IMR-90 (cell line): ENCODE results near the gene CYFIP2. TPM values are rescaled to one million over a fixed set of nuclear protein-coding genes. Genes with fewer than 3 reads are reported as not detected.

Experiments
- ATAC-seq: fragments of 200-7000 bp; cut with Tn5 transposase; 2 replicates; pipeline ENCODE4 v1.9.1; 2020; ENCODE audit warnings: low read depth, mild to moderate bottlenecking, moderate library complexity
- BruUV-seq: library from RNA; stranded (reverse); fragments of 400-500 nt; replicated peaks from 2 replicates; lab custom pipeline; 2021; lab: Mats Ljungman, UMichigan
- CTCF ChIA-PET: fragments of 300-600 bp; formaldehyde crosslinking; extraction: SDS; loops from one replicate; lab custom pipeline; 2021; ENCODE audit warnings: antibody characterized with exemption; lab: Yijun Ruan, JAX
- POLR2A ChIA-PET: fragments of 300-600 bp; sonication (Branson Sonifier 250); formaldehyde crosslinking; loops from one replicate; lab custom pipeline; 2022; ENCODE audit warnings: antibody characterized with exemption; ENCODE audit not compliant: unreplicated experiment; lab: Charles Lee
- DNase-seq: peaks from one replicate; pipeline ENCODE4 v3.0.0; 2013
- H2AFZ ChIP-seq: replicated peaks from 2 replicates; pipeline ENCODE3; 2013; ENCODE audit warnings: low read length, mild to moderate bottlenecking; ENCODE audit not compliant: poor library complexity
- H2AK5ac ChIP-seq: 2 replicates; pipeline ENCODE4 v1.6.1; 2013; ENCODE audit warnings: low read depth, low read length, inconsistent platforms
- H2AK9ac ChIP-seq: replicated peaks from 2 replicates; pipeline ENCODE3; 2013; ENCODE audit warnings: mild to moderate bottlenecking, low read depth, low read length, moderate library complexity; ENCODE audit not compliant: poor library complexity
- H2BK120ac ChIP-seq: 2 replicates; pipeline ENCODE4 v1.6.1; 2013; ENCODE audit warnings: low read depth, low read length, inconsistent platforms
- H2BK15ac ChIP-seq: 3 replicates; pipeline ENCODE4 v1.6.1; 2013; ENCODE audit warnings: low read depth, low read length, inconsistent platforms
- H2BK20ac ChIP-seq: 2 replicates; pipeline ENCODE4 v1.6.1; 2013; ENCODE audit warnings: low read depth, mild to moderate bottlenecking, inconsistent platforms, low read length, moderate library complexity
- H2BK5ac ChIP-seq: 2 replicates; pipeline ENCODE4 v1.6.1; 2013; ENCODE audit warnings: mild to moderate bottlenecking, low read depth, low read length, inconsistent platforms; ENCODE audit not compliant: poor library complexity, severe bottlenecking
- H3K14ac ChIP-seq: replicated peaks from 2 replicates; pipeline ENCODE4 v1.6.1; 2013; ENCODE audit warnings: low read depth, low read length, inconsistent platforms
- H3K18ac ChIP-seq: 2 replicates; pipeline ENCODE4 v1.6.1; 2013; ENCODE audit warnings: low read depth, low read length, control low read depth
- H3K23ac ChIP-seq: 2 replicates; pipeline ENCODE4 v1.6.1; 2013; ENCODE audit warnings: low read depth, low read length, inconsistent platforms
- H3K27ac ChIP-seq: 2 replicates; pipeline ENCODE4 v1.5.1; 2013; ENCODE audit warnings: mild to moderate bottlenecking, control low read depth, low read length; ENCODE audit not compliant: insufficient read depth
- H3K27me3 ChIP-seq: 2 replicates; pipeline ENCODE4 v1.6.1; 2013; ENCODE audit warnings: low read length; ENCODE audit not compliant: control insufficient read depth, insufficient read depth
- H3K36me3 ChIP-seq: 2 replicates; pipeline ENCODE4 v1.6.1; 2013; ENCODE audit warnings: low read length, mixed read lengths; ENCODE audit not compliant: control insufficient read depth, insufficient read depth
- H3K4ac ChIP-seq: 2 replicates; pipeline ENCODE4 v1.6.1; 2013; ENCODE audit warnings: low read depth, low read length, inconsistent platforms
- H3K4me1 ChIP-seq: 2 replicates; pipeline ENCODE4 v1.6.1; 2013; ENCODE audit warnings: low read length, mixed read lengths; ENCODE audit not compliant: control insufficient read depth, insufficient read depth
- H3K4me2 ChIP-seq: 2 replicates; pipeline ENCODE4 v1.6.1; 2013; ENCODE audit warnings: low read depth, mild to moderate bottlenecking, control low read depth, low read length, moderate library complexity
- H3K4me3 ChIP-seq: 2 replicates; pipeline ENCODE4 v1.5.1; 2013; ENCODE audit warnings: low read depth, mild to moderate bottlenecking, control low read depth, low read length, moderate library complexity; ENCODE audit not compliant: insufficient read depth
- H3K56ac ChIP-seq: 2 replicates; pipeline ENCODE4 v1.6.1; 2013; ENCODE audit warnings: low read length, inconsistent platforms; ENCODE audit not compliant: insufficient read depth; ENCODE audit errors: extremely low read depth
- H3K79me1 ChIP-seq, 2 experiments: 2 replicates each; pipeline ENCODE4 v1.6.1; 2013; ENCODE audit warnings: low read length in 2 of 2, inconsistent platforms in 1 of 2, low read depth in 1 of 2
- H3K9ac ChIP-seq: 2 replicates; pipeline ENCODE4 v1.6.1; 2013; ENCODE audit warnings: low read depth, low read length, control low read depth
- H3K9me1 ChIP-seq: 2 replicates; pipeline ENCODE4 v1.6.1; 2013; ENCODE audit warnings: low read length, inconsistent platforms; ENCODE audit not compliant: insufficient read depth
- H3K9me3 ChIP-seq: 2 replicates; pipeline ENCODE4 v1.6.1; 2013; ENCODE audit warnings: low read length; ENCODE audit not compliant: control insufficient read depth, insufficient read depth
- H4K20me1 ChIP-seq: 2 replicates; pipeline ENCODE4 v1.6.1; 2013; ENCODE audit warnings: low read length, inconsistent platforms; ENCODE audit not compliant: insufficient read depth
- H4K5ac ChIP-seq: 2 replicates; pipeline ENCODE4 v1.6.1; 2013; ENCODE audit warnings: mild to moderate bottlenecking, low read depth, low read length, control low read depth
- H4K8ac ChIP-seq, 2 experiments: 2 replicates each; pipeline ENCODE4 v1.6.1; 2013; ENCODE audit warnings: low read depth in 2 of 2, low read length in 2 of 2, control low read depth in 1 of 2, inconsistent platforms in 1 of 2
- H4K91ac ChIP-seq: 2 replicates; pipeline ENCODE4 v1.6.1; 2013; ENCODE audit warnings: low read depth, low read length, inconsistent platforms; ENCODE audit not compliant: insufficient read depth
- FOS ChIP-seq: fragments of 150-350 bp; IDR thresholded peaks from 2 replicates; pipeline ENCODE4 v1.6.1; 2016; ENCODE audit warnings: low read depth, low read length
- WGBS, 2 experiments: methylation state at CpG; one replicate each; pipeline versions ENCODE4 v1.1.5 to v1.1.7; 2013; ENCODE audit warnings: missing lambda C conversion rate in 2 of 2; ENCODE audit not compliant: insufficient read length in 1 of 2; ENCODE audit errors: extremely low coverage in 2 of 2; 5-methylcytosine and 5-hydroxymethylcytosine counted together
- dilution Hi-C: fragments of 300-500 bp; cut with HindIII; formaldehyde crosslinking; loops from one replicate; pipeline ENCODE4 v1.14.3; 2018; ENCODE audit warnings: low sequenced_read_pairs; ENCODE audit not compliant: unreplicated experiment
- in situ Hi-C: fragments of 300-500 bp; cut with MboI; formaldehyde crosslinking; loops from 3 replicates; pipeline ENCODE4 v1.14.3; 2019; ENCODE audit warnings: low sequenced_read_pairs, inconsistent platforms, mixed read lengths
- intact Hi-C: fragments of 100-400 bp; cut with micrococcal nuclease; formaldehyde crosslinking; loops from 2 replicates; pipeline ENCODE4 v1.10.0; 2022
- polyA plus RNA-seq, 3 experiments: library from polyadenylated mRNA; depleted of rRNA; stranded (reverse); fragments of >200 nt; gene quantifications; 2 replicates each; pipeline ENCODE4 v1.2.3, GENCODE V29; 2012; ENCODE audit warnings: low replicate concordance in 1 of 3
- total RNA-seq: library from RNA; depleted of rRNA; stranded (reverse); fragments of >200 nt; gene quantifications from 2 replicates; pipeline ENCODE4 v1.2.3, GENCODE V29; 2012
- TF ChIP-seq, protein P1 (sequence below): conservative IDR thresholded peaks from 2 replicates; pipeline ENCODE4 v1.5.1; 2012; ENCODE audit warnings: mild to moderate bottlenecking, low read depth, low read length, improper control_type of control experiment
- TF ChIP-seq, protein P2 (sequence below): fragments of 150-350 bp; IDR thresholded peaks from 2 replicates; pipeline ENCODE4 v1.6.1; 2016; ENCODE audit warnings: low read depth, mild to moderate bottlenecking, low read length, moderate library complexity, borderline replicate concordance

Gene CYFIP2
- total and polyA plus RNA-seq, 2 of the 4 experiments (the other 2 are of a cell fraction) = 6.8 to 13.4 TPM

DNA sequence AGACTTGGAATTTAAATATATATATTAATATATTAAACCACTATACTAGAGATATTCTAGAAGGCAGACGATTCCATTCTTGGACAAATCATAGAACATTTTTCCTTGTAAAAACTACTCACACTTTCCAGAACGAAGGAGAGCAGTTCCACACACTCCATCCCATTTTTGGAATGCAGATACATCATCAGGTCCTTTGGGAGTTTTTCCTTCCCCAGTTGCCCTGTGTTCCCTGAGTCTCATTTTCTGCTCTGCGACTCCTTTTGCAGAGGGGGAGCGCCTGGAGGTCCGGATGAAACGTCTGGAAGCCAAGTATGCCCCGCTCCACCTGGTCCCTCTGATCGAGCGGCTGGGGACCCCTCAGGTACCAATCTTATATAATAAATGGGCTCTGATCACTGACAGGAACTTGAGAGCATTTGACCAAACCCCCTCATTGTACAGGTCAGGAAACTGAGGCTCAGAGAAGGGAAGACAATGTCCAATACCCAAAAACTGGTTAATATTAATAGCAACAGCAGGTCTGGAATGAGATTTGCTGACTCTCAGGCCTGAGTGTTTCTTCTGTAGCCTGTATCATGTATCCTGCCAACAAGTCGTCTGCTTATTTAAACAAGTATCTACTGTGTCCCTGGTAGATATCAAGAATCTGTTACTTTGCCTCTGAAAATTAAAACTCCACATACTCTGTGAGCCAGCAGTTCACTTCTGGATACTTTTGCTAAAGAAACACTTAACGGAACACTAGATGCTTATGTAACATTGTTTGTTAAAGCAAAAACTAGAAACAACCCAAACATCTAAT, 117.3 kb downstream of the CYFIP2 start:
- Histone ChIP-seq H4K20me1 (no peaks in the 10 kb centered on the region), H3K18ac (peak overlapping the region; percentile 88), H3K27ac (peak overlapping the region; percentile 56), H3K27me3 (no peaks in the 10 kb centered on the region), H2BK15ac (peak overlapping the region; percentile 99; the same call in 2 of the 3 replicates), H3K4me1 (peaks cover 17% of the 10 kb centered on the region), H3K4me3 (no peak overlapping the region), H3K9ac (peak overlapping the region; percentile 60; the same call in 1 of the 2 replicates), H4K91ac (peak overlapping the region; percentile 99), H3K4me2 (peak overlapping the region; percentile 5; the same call in 1 of the 2 replicates), H3K79me1 (no peaks in the 10 kb centered on the region), H4K5ac (no peak overlapping the region; the same call in 1 of the 2 replicates), H2BK120ac (peak overlapping the region; percentile 99), H2BK20ac (peak overlapping the region; percentile 96), H3K4ac (peak overlapping the region; percentile 98), H2AK5ac (peak overlapping the region; percentile 83), H3K23ac (peak overlapping the region; percentile 92; the same call in 1 of the 2 replicates), H3K56ac (peak overlapping the region; percentile 86; the same call in 1 of the 2 replicates), H3K36me3 (no peaks in the 10 kb centered on the region), H2AFZ (no peak overlapping the region), H2AK9ac (no peak overlapping the region), H3K9me1 (peaks cover 6% of the 10 kb centered on the region; the same call in 1 of the 2 replicates), H2BK5ac (peak overlapping the region; percentile 95), H4K8ac (peak overlapping the region; percentile 95 to 97), H3K9me3 (no peaks in the 10 kb centered on the region), H3K14ac (peak overlapping the region; percentile 1; the same call in 1 of the 2 replicates)
- TF ChIP-seq, protein P1, sequence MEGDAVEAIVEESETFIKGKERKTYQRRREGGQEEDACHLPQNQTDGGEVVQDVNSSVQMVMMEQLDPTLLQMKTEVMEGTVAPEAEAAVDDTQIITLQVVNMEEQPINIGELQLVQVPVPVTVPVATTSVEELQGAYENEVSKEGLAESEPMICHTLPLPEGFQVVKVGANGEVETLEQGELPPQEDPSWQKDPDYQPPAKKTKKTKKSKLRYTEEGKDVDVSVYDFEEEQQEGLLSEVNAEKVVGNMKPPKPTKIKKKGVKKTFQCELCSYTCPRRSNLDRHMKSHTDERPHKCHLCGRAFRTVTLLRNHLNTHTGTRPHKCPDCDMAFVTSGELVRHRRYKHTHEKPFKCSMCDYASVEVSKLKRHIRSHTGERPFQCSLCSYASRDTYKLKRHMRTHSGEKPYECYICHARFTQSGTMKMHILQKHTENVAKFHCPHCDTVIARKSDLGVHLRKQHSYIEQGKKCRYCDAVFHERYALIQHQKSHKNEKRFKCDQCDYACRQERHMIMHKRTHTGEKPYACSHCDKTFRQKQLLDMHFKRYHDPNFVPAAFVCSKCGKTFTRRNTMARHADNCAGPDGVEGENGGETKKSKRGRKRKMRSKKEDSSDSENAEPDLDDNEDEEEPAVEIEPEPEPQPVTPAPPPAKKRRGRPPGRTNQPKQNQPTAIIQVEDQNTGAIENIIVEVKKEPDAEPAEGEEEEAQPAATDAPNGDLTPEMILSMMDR = no peak
- TF ChIP-seq, protein P2, sequence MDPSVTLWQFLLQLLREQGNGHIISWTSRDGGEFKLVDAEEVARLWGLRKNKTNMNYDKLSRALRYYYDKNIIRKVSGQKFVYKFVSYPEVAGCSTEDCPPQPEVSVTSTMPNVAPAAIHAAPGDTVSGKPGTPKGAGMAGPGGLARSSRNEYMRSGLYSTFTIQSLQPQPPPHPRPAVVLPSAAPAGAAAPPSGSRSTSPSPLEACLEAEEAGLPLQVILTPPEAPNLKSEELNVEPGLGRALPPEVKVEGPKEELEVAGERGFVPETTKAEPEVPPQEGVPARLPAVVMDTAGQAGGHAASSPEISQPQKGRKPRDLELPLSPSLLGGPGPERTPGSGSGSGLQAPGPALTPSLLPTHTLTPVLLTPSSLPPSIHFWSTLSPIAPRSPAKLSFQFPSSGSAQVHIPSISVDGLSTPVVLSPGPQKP = no peak
- TF ChIP-seq FOS = no peak
- ChIA-PET CTCF (no interaction called here), POLR2A (no interaction called here)
- ATAC-seq (peak; percentile 7; the same call in 1 of the 2 replicates), DNase-seq (peak; percentile 31)
- dilution Hi-C loops = no loop called here
- intact Hi-C loops = no loop called here
- in situ Hi-C loops = no loop called here
- WGBS, 2 experiments = 40% methylated on average over 1 of the region's 11 CpGs; no CpG with 5 or more reads in 1 of the 2 experiments
- BruUV-seq = no TSS peak
